ENCODE data around the gene MT1X.
A peak's percentile ranks its signal among the peaks of the same experiment; 100 is the strongest.

The MT1X gene

GRCh38 chr16:56679818-56680217 is 2.5 kb upstream of the MT1X start:
- DNase-seq: no peak

GRCh38 chr16:56682703-56683397 is 580 bp downstream of the MT1X start:
- no peak for DNase-seq

GRCh38 chr16:56683424-56684172 is 1.3 kb downstream of the MT1X start:
- no peak for DNase-seq

- DNase-seq: no peak
Observed at GRCh38 chr16:56684256-56684925, 2.1 kb downstream of the MT1X start.

- DNase-seq: no peak
Observed at GRCh38 chr16:56684926-56685590, 2.8 kb downstream of the MT1X start.

GRCh38 chr16:56686758-56687157 is 4.5 kb downstream of the MT1X start:
- no peak for DNase-seq

GRCh38 chr16:56688762-56689161 is 6.5 kb downstream of the MT1X start:
- DNase-seq: no peak

- DNase-seq: no peak
Observed at GRCh38 chr16:56689171-56689570, 6.9 kb downstream of the MT1X start.

- no peak for DNase-seq
Observed at GRCh38 chr16:56690420-56691122, 8.3 kb downstream of the MT1X start.

GRCh38 chr16:56691885-56692284 is 9.6 kb downstream of the MT1X start:
- no peak for DNase-seq

GRCh38 chr16:56695246-56695645 is 13.0 kb downstream of the MT1X start:
- DNase-seq: no peak

- no peak for DNase-seq
Observed at GRCh38 chr16:56697456-56698155, 15.3 kb downstream of the MT1X start.

- DNase-seq: no peak
Observed at GRCh38 chr16:56700195-56700594, 17.9 kb downstream of the MT1X start.

GRCh38 chr16:56700631-56701030 is 18.4 kb downstream of the MT1X start:
- no peak for DNase-seq

- DNase-seq: no peak
Observed at GRCh38 chr16:56701534-56701933, 19.3 kb downstream of the MT1X start.

GRCh38 chr16:56702836-56703235 is 20.6 kb downstream of the MT1X start:
- no peak for DNase-seq

GRCh38 chr16:56708525-56709442 is 26.5 kb downstream of the MT1X start:
- DNase-seq: peak; percentile 64

- no peak for DNase-seq
Observed at GRCh38 chr16:56709443-56710040, 27.3 kb downstream of the MT1X start.

GRCh38 chr16:56710181-56710737 is 28.0 kb downstream of the MT1X start:
- no peak for DNase-seq

GRCh38 chr16:56711862-56712261 is 29.6 kb downstream of the MT1X start:
- no peak for DNase-seq

Data from activated gamma-delta T cell treated with Interleukin-2 at 50 U/mL for 16 hours (primary cell).